Neutrophil (primary cell): ENCODE results near the gene UBTD1.

Source experiments
- H3K27ac ChIP-seq: fragments of 200-600 bp; sonication (generic); 2 replicates; pipeline ENCODE4 v1.5.1; 2016; ENCODE audit warnings: mild to moderate bottlenecking, moderate library complexity
- H3K27me3 ChIP-seq: fragments of 200-600 bp; sonication (generic); 2 replicates; pipeline ENCODE4 v1.6.0; 2016; ENCODE audit warnings: mild to moderate bottlenecking
- H3K36me3 ChIP-seq: fragments of 200-600 bp; sonication (generic); 2 replicates; pipeline ENCODE4 v1.5.1; 2017
- H3K4me1 ChIP-seq, 2 experiments: fragments of 200-600 bp in 1 of 2; sonication (generic) in 1 of 2; 1 replicate in 1 of 2; 2 replicates in 1 of 2; pipeline versions ENCODE4 v1.5.1 to v1.6.1; 2013 to 2016; ENCODE audit warnings: low read depth in 1 of 2, low read length in 1 of 2, mild to moderate bottlenecking in 1 of 2, moderate library complexity in 1 of 2; ENCODE audit not compliant: control insufficient read depth in 1 of 2, insufficient read depth in 1 of 2
- H3K4me3 ChIP-seq, 2 experiments: fragments of 200-600 bp in 1 of 2; sonication (generic) in 1 of 2; 1 replicate in 1 of 2; 2 replicates in 1 of 2; pipeline ENCODE4 v1.5.1; 2013 to 2016; ENCODE audit warnings: low read depth in 1 of 2, low read length in 1 of 2, mild to moderate bottlenecking in 1 of 2, moderate library complexity in 1 of 2
- H3K9me3 ChIP-seq: fragments of 200-600 bp; sonication (generic); 2 replicates; pipeline ENCODE4 v1.5.1; 2016
- TF ChIP-seq, protein P1 (sequence below): fragments of 200-600 bp; sonication (generic); IDR thresholded peaks from 2 replicates; pipeline ENCODE4 v1.5.1; 2016; ENCODE audit warnings: antibody characterized with exemption

UBTD1 gene

DNA sequence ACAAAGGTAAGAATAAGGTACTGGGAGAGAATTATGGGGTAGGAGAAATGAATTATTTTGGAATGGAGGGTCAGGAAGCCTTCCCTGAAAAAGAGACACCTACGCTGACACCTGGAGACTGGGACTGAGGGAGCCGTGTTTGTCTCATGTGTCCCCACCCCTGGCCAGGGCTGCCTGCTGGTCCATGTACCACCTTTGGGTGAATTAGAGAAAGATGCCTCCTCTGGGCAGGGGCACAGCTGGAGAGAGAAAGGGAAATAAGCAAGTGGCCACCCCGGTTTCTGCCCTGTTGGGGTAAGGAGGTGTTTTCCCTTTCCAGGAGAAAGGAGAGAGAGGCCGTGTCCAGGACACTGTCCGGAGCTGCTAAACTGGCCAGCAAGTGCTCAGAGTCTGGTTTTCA is 21.8 kb downstream of the UBTD1 start:
- Histone ChIP-seq H3K9me3 (no peaks in the 10 kb centered on the region), H3K27me3 (no peaks in the 10 kb centered on the region), H3K36me3 (peaks cover 8% of the 10 kb centered on the region), H3K4me3 (no peak overlapping the region), H3K4me1 (peaks cover 0 to 7% of the 10 kb centered on the region in 2 experiments), H3K27ac (no peak overlapping the region)
- TF ChIP-seq, protein P1, sequence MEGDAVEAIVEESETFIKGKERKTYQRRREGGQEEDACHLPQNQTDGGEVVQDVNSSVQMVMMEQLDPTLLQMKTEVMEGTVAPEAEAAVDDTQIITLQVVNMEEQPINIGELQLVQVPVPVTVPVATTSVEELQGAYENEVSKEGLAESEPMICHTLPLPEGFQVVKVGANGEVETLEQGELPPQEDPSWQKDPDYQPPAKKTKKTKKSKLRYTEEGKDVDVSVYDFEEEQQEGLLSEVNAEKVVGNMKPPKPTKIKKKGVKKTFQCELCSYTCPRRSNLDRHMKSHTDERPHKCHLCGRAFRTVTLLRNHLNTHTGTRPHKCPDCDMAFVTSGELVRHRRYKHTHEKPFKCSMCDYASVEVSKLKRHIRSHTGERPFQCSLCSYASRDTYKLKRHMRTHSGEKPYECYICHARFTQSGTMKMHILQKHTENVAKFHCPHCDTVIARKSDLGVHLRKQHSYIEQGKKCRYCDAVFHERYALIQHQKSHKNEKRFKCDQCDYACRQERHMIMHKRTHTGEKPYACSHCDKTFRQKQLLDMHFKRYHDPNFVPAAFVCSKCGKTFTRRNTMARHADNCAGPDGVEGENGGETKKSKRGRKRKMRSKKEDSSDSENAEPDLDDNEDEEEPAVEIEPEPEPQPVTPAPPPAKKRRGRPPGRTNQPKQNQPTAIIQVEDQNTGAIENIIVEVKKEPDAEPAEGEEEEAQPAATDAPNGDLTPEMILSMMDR: no peak

DNA sequence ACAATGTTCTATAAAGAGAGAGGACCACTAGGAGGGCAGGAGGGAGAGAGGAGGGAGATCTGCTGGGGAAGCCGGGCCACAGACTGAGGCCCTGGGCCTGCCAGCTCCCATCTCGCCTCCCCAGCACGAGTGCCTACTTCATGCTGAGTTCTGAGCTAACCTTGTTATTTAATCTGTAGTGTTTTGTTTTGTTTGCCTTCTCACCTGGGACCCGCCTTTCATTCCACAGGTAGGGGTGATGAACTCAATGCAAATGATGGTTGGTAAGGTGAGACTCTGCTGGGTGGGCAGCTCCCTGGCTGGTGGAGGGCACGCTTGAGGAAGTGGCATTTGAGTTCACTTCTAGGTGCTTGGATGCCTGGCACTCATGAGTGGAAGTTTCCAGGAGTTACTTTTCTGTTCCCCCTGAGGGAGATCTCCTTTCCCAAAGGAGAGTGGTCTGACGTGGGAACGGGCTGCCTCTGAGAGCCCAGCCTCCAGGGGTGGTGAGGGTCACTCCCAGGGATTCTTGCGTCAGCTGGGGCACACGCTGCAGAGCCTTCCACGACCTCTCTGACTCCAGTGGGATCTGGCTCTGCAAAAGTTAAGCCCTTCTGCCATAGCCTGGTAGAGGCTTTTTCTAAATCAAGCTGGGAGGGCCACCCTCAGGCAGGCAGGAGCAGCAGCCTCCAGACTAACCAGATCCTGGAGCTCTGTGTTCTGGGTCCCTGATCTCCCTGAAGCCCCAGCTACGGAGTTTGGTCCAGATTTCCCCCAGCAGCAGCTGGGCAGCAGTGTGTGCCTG is 22.4 kb downstream of the UBTD1 start:
- Histone ChIP-seq H3K4me3 (no peak overlapping the region), H3K27ac (no peak overlapping the region), H3K27me3 (no peaks in the 10 kb centered on the region), H3K4me1 (peaks cover 0 to 7% of the 10 kb centered on the region in 2 experiments), H3K36me3 (peaks cover 8% of the 10 kb centered on the region), H3K9me3 (no peaks in the 10 kb centered on the region)
- TF ChIP-seq, protein P1: no peak

DNA sequence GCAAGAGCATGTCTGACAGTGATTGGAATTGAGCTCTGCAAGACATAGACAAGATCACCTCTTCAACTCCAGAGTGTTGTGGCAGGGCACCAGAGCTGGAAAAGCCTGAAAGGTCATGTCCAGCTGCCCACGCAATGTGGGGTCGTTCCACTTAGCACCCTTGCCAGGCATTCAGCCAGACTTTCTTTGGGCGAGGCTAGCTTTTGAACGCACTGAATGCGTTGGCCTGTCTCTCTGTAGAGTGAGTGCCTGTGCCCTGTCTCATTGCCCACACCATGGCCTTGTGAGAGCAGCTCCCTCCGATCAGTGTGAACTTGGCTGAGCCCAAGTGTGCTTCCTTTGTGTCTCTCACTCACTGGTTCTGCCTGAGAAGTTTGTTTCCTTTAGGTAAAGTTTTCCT is 23.3 kb downstream of the UBTD1 start:
- TF ChIP-seq, protein P1: no peak
- Histone ChIP-seq H3K36me3 (peaks cover 8% of the 10 kb centered on the region), H3K4me1 (peaks cover 0 to 7% of the 10 kb centered on the region in 2 experiments)

DNA sequence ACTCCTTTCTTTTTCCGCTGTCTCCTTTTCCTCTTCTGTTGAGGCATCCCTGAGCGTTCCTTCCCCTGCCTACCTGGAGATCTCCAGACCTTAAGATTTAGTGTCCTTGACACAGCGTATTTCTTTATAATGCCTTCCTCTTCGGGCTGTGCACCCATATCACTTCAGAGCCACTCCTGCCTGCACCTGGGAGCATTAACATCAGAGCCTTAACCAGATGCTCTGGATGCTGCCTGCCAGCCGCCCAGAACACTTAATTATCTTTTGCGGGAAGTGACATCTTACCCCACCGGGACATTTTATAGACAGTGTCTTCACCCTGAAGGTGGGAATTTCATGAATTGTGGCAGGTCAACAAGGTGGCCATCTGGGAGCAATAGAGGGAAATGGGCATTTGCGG is 24.2 kb downstream of the UBTD1 start:
- Histone ChIP-seq H3K9me3 (no peaks in the 10 kb centered on the region), H3K4me1 (peaks cover 0 to 1% of the 10 kb centered on the region in 2 experiments), H3K27me3 (no peaks in the 10 kb centered on the region), H3K27ac (no peak overlapping the region), H3K36me3 (peaks cover 8% of the 10 kb centered on the region), H3K4me3 (no peak overlapping the region)
- TF ChIP-seq, protein P1: no peak

More for the DNA sequence above, 23.3 kb downstream of the UBTD1 start:
- no peaks in the 10 kb centered on the region for H3K9me3 ChIP-seq
- H3K4me3 ChIP-seq: no peak overlapping the region
- no peak overlapping the region for H3K27ac ChIP-seq
- H3K27me3 ChIP-seq: no peaks in the 10 kb centered on the region

DNA sequence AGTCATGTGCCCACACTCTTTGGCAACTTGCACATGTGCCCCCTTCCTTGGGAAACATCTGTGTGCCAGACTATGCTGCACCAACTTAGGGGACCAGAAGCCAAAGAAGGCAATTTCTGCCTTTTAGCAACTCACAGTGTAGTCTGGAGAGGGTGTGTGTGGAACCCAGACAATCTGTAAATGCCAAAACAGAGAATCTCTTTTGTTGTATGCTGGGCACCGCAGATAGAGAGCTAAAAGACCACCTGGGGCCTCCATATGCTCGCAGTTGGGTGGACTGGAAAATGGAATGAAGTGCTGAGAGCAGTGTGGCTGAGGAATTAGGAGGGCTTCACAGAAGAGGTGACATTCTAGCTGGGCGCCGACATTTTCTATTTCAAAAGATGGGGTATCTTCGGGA is 26.4 kb downstream of the UBTD1 start:
- Histone ChIP-seq H3K27ac (no peak overlapping the region), H3K27me3 (no peaks in the 10 kb centered on the region), H3K4me3 (no peak overlapping the region), H3K36me3 (peaks cover 8% of the 10 kb centered on the region), H3K4me1 (no peaks in the 10 kb centered on the region), H3K9me3 (no peaks in the 10 kb centered on the region)
- TF ChIP-seq, protein P1: no peak
